Body of pancreas (tissue), 4 donors: ENCODE results near the gene GPER1. TPM values are rescaled to one million over a fixed set of nuclear protein-coding genes. Genes with fewer than 3 reads are reported as not detected.
"Not testable (repeated sequence)": the region's sequence is repeated elsewhere in the genome, so short reads cannot be mapped to it uniquely, and the experiment has no call there.

Experiments used
- ATAC-seq: fragments of 150-250 bp; one replicate; pipeline ENCODE4 v1.9.1; 2016
- DNase-seq, 4 donors: peaks; one replicate each; pipeline ENCODE4 v3.0.0-alpha.2; 2019
- H3K27ac ChIP-seq, 4 donors: fragments of 200-600 bp; sonication (generic); 1 replicate in 3 of 4; 2 replicates in 1 of 4; pipeline versions ENCODE4 v1.5.1 to v1.6.1; 2016 to 2019; ENCODE audit warnings: mild to moderate bottlenecking in 1 of 4, mixed read lengths in 1 of 4, moderate library complexity in 1 of 4
- H3K27me3 ChIP-seq, 2 donors: fragments of 200-600 bp; sonication (generic); one replicate each; pipeline ENCODE4 v1.6.0; 2016; ENCODE audit warnings: mild to moderate bottlenecking in 1 of 2
- H3K36me3 ChIP-seq, 2 donors: fragments of 200-600 bp; sonication (generic); replicated peaks in 1 of 2; 2 replicates each; pipeline ENCODE4 v1.5.1; 2016; ENCODE audit warnings: low read depth in 2 of 2; ENCODE audit not compliant: insufficient read depth in 1 of 2
- H3K4me1 ChIP-seq: fragments of 200-600 bp; sonication (generic); one replicate; pipeline ENCODE4 v1.6.0; 2016
- H3K4me3 ChIP-seq, 2 donors: fragments of 200-600 bp; sonication (generic); 1 replicate in 1 of 2; 2 replicates in 1 of 2; pipeline ENCODE4 v1.5.1; 2016 to 2019
- H3K9me3 ChIP-seq, 3 donors: fragments of 200-600 bp; sonication (generic); 1 replicate in 2 of 3; 2 replicates in 1 of 3; pipeline ENCODE4 v1.5.1; 2016
- POLR2A ChIP-seq, 3 donors: fragments of 450-650 bp; IDR thresholded peaks; one replicate each; pipeline ENCODE4 v1.6.1; 2016; ENCODE audit warnings: antibody characterized with exemption in 3 of 3, mild to moderate bottlenecking in 2 of 3
- WGBS, 2 donors: methylation state at CpG; one replicate each; pipeline ENCODE4 v1.1.5; 2017; 5-methylcytosine and 5-hydroxymethylcytosine counted together
- intact Hi-C: fragments of 100-400 bp; cut with DNase I; formaldehyde crosslinking; loops from one replicate; pipeline ENCODE4 v1.15.1; 2023
- total RNA-seq, 2 donors: library from RNA; depleted of rRNA; stranded (reverse); fragments of >200 nt; gene quantifications; one replicate each; pipeline ENCODE4 v1.1.0, GENCODE V29; 2016
- TF ChIP-seq, protein P1 (sequence below), 7 experiments: fragments of 450-650 bp in 4 of 7; fragments of 200-600 bp in 3 of 7; sonication (generic) in 3 of 7; IDR thresholded peaks; one replicate each; pipeline ENCODE4 v1.5.1; 2016 to 2019; ENCODE audit warnings: antibody characterized with exemption in 7 of 7

Gene GPER1
- total RNA-seq, 2 donors from 2014 or later = 1.0 TPM; not detected in 1

DNA sequence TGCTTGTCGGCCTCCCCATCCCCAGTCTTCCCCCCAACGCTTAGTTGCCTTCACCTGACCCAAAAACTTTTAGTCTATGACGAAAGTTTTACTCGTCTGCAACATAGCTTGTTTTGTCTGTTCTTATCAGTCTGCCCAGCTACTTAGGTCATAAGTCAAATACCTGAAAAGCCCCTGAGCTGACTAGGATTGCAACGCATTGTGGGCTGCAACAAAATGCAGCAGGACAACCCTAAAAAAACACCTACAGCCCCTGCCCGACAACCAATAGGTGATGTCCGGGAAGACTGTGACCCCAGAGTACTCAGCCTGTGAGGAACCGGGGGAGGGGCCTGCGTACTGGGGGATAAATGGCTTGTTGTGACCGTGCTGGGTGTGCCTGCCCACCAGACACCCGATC is 19.3 kb upstream of the GPER1 start:
- H3K36me3 ChIP-seq = no peaks in the 10 kb centered on the region
- H3K4me1 ChIP-seq = peaks cover 11% of the 10 kb centered on the region
- H3K27me3 ChIP-seq = no peaks in the 10 kb centered on the region
- no peak overlapping the region for H3K27ac ChIP-seq
- TF ChIP-seq, protein P1, sequence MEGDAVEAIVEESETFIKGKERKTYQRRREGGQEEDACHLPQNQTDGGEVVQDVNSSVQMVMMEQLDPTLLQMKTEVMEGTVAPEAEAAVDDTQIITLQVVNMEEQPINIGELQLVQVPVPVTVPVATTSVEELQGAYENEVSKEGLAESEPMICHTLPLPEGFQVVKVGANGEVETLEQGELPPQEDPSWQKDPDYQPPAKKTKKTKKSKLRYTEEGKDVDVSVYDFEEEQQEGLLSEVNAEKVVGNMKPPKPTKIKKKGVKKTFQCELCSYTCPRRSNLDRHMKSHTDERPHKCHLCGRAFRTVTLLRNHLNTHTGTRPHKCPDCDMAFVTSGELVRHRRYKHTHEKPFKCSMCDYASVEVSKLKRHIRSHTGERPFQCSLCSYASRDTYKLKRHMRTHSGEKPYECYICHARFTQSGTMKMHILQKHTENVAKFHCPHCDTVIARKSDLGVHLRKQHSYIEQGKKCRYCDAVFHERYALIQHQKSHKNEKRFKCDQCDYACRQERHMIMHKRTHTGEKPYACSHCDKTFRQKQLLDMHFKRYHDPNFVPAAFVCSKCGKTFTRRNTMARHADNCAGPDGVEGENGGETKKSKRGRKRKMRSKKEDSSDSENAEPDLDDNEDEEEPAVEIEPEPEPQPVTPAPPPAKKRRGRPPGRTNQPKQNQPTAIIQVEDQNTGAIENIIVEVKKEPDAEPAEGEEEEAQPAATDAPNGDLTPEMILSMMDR (IDR thresholded peaks at IDR 0.05) = no peak
- no peak for TF ChIP-seq POLR2A (IDR thresholded peaks at IDR 0.05)
- ATAC-seq (no peak), DNase-seq (no peak)
- H3K4me3 ChIP-seq = no peak overlapping the region
- H3K9me3 ChIP-seq = no peaks in the 10 kb centered on the region
- WGBS, 2 donors = 74 to 82% methylated on average over 11 of the region's 11 CpGs
- intact Hi-C loops = loop anchor here (2.0 kb wide), 1 partner anchor 76 kb away; no protein-coding TSS in a partner anchor

DNA sequence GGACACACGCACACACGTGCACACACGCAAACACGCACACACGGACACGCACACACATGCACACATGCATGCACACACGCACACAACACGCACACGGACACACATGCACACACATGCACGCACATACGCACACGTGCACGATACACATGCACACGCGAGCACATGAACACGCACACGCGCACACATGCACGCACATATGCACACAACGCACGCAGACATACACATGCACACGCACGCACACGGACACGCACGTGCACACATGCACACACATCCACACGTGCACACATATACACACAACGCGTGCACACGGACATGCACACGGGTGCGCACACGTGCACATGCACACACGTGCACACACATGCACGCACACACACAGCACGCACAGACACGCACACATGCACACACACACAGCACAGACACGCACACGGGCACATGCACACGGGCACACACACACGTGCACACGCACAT is 17.3 kb upstream of the GPER1 start:
- intact Hi-C loops = loop anchor here (10.0 kb wide), 1 partner anchor 166 kb away; no protein-coding TSS in a partner anchor
- no peak for DNase-seq
- Histone ChIP-seq H3K27me3 (no peaks in the 10 kb centered on the region), H3K4me1 (peaks cover 8% of the 10 kb centered on the region), H3K4me3 (no peak overlapping the region), H3K9me3 (no peaks in the 10 kb centered on the region), H3K27ac (no peak overlapping the region), H3K36me3 (no peaks in the 10 kb centered on the region)
- 88 to 94% methylated on average over 41 to 42 of the region's 42 CpGs for WGBS, 2 donors
- ATAC-seq = no peak
- TF ChIP-seq POLR2A (IDR thresholded peaks at IDR 0.05) = no peak
- TF ChIP-seq, protein P1 (IDR thresholded peaks at IDR 0.05) = no peak

DNA sequence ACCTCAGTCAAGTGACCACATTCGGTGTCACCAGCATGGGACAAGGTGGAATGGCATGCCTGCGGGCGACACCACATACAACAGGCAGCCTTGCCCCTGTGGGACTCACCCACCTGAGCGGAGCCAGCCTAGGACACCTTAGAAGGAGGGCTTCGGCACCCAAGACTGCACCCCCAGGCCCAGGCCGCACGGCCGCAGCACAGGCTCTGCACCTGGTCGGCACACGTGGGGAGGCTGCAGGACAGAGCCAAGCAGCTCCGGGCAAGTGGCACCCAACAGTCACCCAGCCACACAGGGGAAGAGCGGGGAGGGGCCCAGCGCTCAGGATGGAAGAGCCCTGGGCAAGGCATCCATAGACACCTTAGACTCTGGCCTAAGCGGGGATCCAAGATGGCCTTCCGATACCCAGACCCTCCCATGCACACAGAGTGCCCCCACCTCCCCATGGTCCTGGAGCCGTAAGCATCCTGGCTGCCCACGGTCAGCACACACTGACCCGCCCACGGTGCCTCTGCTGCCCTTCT is 16.1 kb upstream of the GPER1 start:
- no peak overlapping the region for H3K27ac ChIP-seq
- TF ChIP-seq, protein P1 (IDR thresholded peaks at IDR 0.05) = no peak
- TF ChIP-seq POLR2A (IDR thresholded peaks at IDR 0.05) = no peak
- H3K9me3 ChIP-seq = no peaks in the 10 kb centered on the region
- intact Hi-C loops = loop anchor here (10.0 kb wide), 1 partner anchor 167 kb away; no protein-coding TSS in a partner anchor
- no peak overlapping the region for H3K4me3 ChIP-seq
- ATAC-seq = no peak
- 97 to 98% methylated on average over 8 to 14 of the region's 19 CpGs for WGBS, 2 donors
- H3K4me1 ChIP-seq = peaks cover 11% of the 10 kb centered on the region
- no peak for DNase-seq
- no peaks in the 10 kb centered on the region for H3K27me3 ChIP-seq
- no peaks in the 10 kb centered on the region for H3K36me3 ChIP-seq

DNA sequence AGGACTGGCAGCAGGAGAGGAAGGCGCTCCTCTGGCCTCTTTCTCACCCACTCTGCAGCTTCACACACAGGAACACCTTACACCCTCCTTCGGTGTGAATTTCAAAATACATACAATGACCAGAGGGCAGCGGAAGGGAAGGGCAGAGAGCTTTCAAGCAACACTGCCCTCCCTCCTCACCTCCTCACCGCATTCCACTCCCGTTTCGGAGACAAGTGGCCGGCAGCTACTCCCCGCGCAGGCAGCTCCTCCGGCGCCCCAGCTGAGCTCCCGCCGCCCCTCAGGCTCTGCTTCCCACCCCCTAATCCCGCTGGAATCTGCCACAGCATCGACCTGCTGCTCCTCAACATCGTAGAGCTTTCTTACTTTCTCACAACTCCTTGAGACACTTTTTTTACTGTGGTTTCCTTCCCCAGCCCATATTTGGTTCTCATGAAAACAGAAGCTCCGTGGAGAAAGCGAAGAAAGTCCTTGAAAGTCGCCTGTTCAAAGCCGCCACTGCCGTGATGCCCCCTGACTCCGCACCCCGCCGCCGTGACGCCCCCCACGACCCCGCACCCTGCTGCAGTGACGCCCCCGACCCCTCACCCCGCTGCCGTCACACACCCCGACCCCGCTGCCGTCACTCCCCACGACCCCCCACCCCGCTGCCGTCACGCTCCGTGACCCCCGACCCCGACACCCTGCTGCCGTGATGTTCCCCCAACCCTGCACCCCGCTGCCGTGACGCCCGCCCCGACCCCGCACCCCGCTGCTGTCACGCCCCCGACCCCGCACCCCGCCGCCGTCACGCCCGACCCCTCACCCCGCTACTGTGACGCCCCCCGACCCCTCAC is 14.6 kb upstream of the GPER1 start:
- H3K36me3 ChIP-seq = no peaks in the 10 kb centered on the region
- H3K4me3 ChIP-seq = no peak overlapping the region
- H3K4me1 ChIP-seq = peaks cover 27% of the 10 kb centered on the region
- DNase-seq (no peak), ATAC-seq (no peak)
- H3K27ac ChIP-seq = no peak overlapping the region
- TF ChIP-seq POLR2A (IDR thresholded peaks at IDR 0.05) = no peak
- TF ChIP-seq, protein P1 (IDR thresholded peaks at IDR 0.05) = no peak
- H3K27me3 ChIP-seq = no peaks in the 10 kb centered on the region
- no peaks in the 10 kb centered on the region for H3K9me3 ChIP-seq
- 62 to 82% methylated on average over 38 to 40 of the region's 61 CpGs for WGBS, 2 donors
- intact Hi-C loops = loop anchor here (10.0 kb wide), 1 partner anchor 169 kb away; no protein-coding TSS in a partner anchor

- WGBS, 2 donors = 88 to 89% methylated on average over 6 to 8 of the region's 43 CpGs
These were observed 13.9 kb upstream of the GPER1 start for GRCh38 chr7:1074018-1074417.

More at GRCh38 chr7:1074018-1074417, 13.9 kb upstream of the GPER1 start:
- DNase-seq, H3K36me3 ChIP-seq, H3K27me3 ChIP-seq, H3K27ac ChIP-seq, H3K4me3 ChIP-seq, H3K9me3 ChIP-seq, ATAC-seq: not testable (repeated sequence)
- intact Hi-C loops = loop anchor here (10.0 kb wide), 1 partner anchor 169 kb away; no protein-coding TSS in a partner anchor
- H3K4me1 ChIP-seq = peaks cover 32% of the 10 kb centered on the region
